ENCODE data around the gene SEC61B. TPM values are rescaled to one million over a fixed set of nuclear protein-coding genes. Genes with fewer than 3 reads are reported as not detected.

The SEC61B gene
- total RNA-seq, 1 experiment from 2014 or later = 125 TPM

GRCh38 chr9:99257723-99258389, 35.8 kb downstream of the SEC61B start:
- intact Hi-C loops (cut with micrococcal nuclease) = no loop called here
- no peak for TF ChIP-seq ELF1 (IDR thresholded peaks at IDR 0.05; ENCODE audit: borderline replicate concordance, low read depth)
- no TSS peak for BruUV-seq (replicated peaks)
- H3K79me2 ChIP-seq (ENCODE audit: insufficient read depth, low read length) = no peaks in the 10 kb centered on the region
- H2AFZ ChIP-seq (ENCODE audit: low read depth, low read length, poor library complexity, severe bottlenecking) = no peak overlapping the region
- no peaks in the 10 kb centered on the region for H3K9me3 ChIP-seq (ENCODE audit: control insufficient read depth in 1 of 2, insufficient read depth in 1 of 2, low read depth in 1 of 2, low read length in 2 of 2)
- no peak for ATAC-seq
- no peaks in the 10 kb centered on the region for H4K20me1 ChIP-seq (ENCODE audit: insufficient read depth)
- H3K9ac ChIP-seq (ENCODE audit: low read length) = no peak overlapping the region
- H3K4me1 ChIP-seq (ENCODE audit: control insufficient read depth in 1 of 2, insufficient read depth in 2 of 2, low read length in 2 of 2) = no peaks in the 10 kb centered on the region
- no peak overlapping the region for H3K4me2 ChIP-seq (ENCODE audit: low read length)
- H3K4me3 ChIP-seq (replicated peaks in 1 of 2; ENCODE audit: low read depth in 1 of 2, low read length in 2 of 2) = no peak overlapping the region
- no peak for DNase-seq (ENCODE audit: low read depth, low spot score)
- no peak overlapping the region for H3K27ac ChIP-seq (ENCODE audit: low read depth, low read length)
- ChIA-PET CTCF (interaction anchor here (0.7 kb wide), 1 partner anchor 73 kb away, joined by 3 read pairs; no protein-coding TSS in a partner anchor), POLR2A (no interaction called here), RAD21 (ENCODE audit: low non-redundant PET in 1 of 2, low total read pairs in 2 of 2, uncharacterized antibody in 2 of 2, unreplicated experiment in 2 of 2) (no interaction called here)
- no peaks in the 10 kb centered on the region for H3K36me3 ChIP-seq (ENCODE audit: control insufficient read depth in 1 of 2, insufficient read depth in 2 of 2, low read length in 2 of 2)
- H3K9me2 ChIP-seq (ENCODE audit: insufficient read depth) = no peaks in the 10 kb centered on the region
- no peaks in the 10 kb centered on the region for H3K27me3 ChIP-seq (ENCODE audit: insufficient read depth, low read length)

- H3K4me2 ChIP-seq (ENCODE audit: low read length) = no peak overlapping the region
- H3K9me2 ChIP-seq (ENCODE audit: insufficient read depth) = no peaks in the 10 kb centered on the region
- TF ChIP-seq JUND (IDR thresholded peaks at IDR 0.05) (no peak), RAD21 (IDR thresholded peaks at IDR 0.05; ENCODE audit: low read depth) (no peak), REST (IDR thresholded peaks at IDR 0.05; ENCODE audit: low read depth) (no peak), EGR1 (IDR thresholded peaks at IDR 0.05; ENCODE audit: low read depth) (no peak), ZNF274 (IDR thresholded peaks at IDR 0.05; ENCODE audit: low read depth, low read length) (no peak), EZH2phosphoT487 (IDR thresholded peaks at IDR 0.05; ENCODE audit: borderline replicate concordance) (no peak), POLR2AphosphoS5 (IDR thresholded peaks at IDR 0.05; ENCODE audit: low read depth, low read length) (no peak), EZH2 (IDR thresholded peaks at IDR 0.05) (no peak), POLR2A (IDR thresholded peaks at IDR 0.05; ENCODE audit: borderline replicate concordance, extremely low read depth, insufficient read depth, insufficient read length) (no peak), ELF1 (IDR thresholded peaks at IDR 0.05; ENCODE audit: borderline replicate concordance, low read depth) (no peak), SIN3A (IDR thresholded peaks at IDR 0.05; ENCODE audit: low read depth) (no peak), ZFX (IDR thresholded peaks at IDR 0.05) (no peak), CTCF (IDR thresholded peaks at IDR 0.05 in 2 of 3, conservative IDR thresholded peaks at IDR 0.05 in 1 of 3; ENCODE audit: borderline replicate concordance in 1 of 3, insufficient read depth in 1 of 3, low read depth in 2 of 3, low read length in 2 of 3) (no peak), MAX (IDR thresholded peaks at IDR 0.05) (no peak)
- no TSS peak for BruUV-seq (replicated peaks)
- intact Hi-C loops (cut with micrococcal nuclease) = no loop called here
- H3K36me3 ChIP-seq (ENCODE audit: control insufficient read depth in 1 of 2, insufficient read depth in 2 of 2, low read length in 2 of 2) = no peaks in the 10 kb centered on the region
- ATAC-seq = no peak
- no peaks in the 10 kb centered on the region for H3K79me2 ChIP-seq (ENCODE audit: insufficient read depth, low read length)
- H2AFZ ChIP-seq (ENCODE audit: low read depth, low read length, poor library complexity, severe bottlenecking) = no peak overlapping the region
- H3K9ac ChIP-seq (ENCODE audit: low read length) = no peak overlapping the region
- H3K4me1 ChIP-seq (ENCODE audit: control insufficient read depth in 1 of 2, insufficient read depth in 2 of 2, low read length in 2 of 2) = no peaks in the 10 kb centered on the region
- POLR2A ChIA-PET = no interaction called here
- no peaks in the 10 kb centered on the region for H4K20me1 ChIP-seq (ENCODE audit: insufficient read depth)
- CTCF ChIA-PET = interaction anchor here (1.1 kb wide), 1 partner anchor 1065 kb away, joined by 4 read pairs; no protein-coding TSS in a partner anchor
- H3K9me3 ChIP-seq (ENCODE audit: control insufficient read depth in 1 of 2, insufficient read depth in 1 of 2, low read depth in 1 of 2, low read length in 2 of 2) = no peaks in the 10 kb centered on the region
- RAD21 ChIA-PET (ENCODE audit: low non-redundant PET in 1 of 2, low total read pairs in 2 of 2, uncharacterized antibody in 2 of 2, unreplicated experiment in 2 of 2) = no interaction called here
- no peaks in the 10 kb centered on the region for H3K27me3 ChIP-seq (ENCODE audit: insufficient read depth, low read length)
- H3K4me3 ChIP-seq (replicated peaks in 1 of 2; ENCODE audit: low read depth in 1 of 2, low read length in 2 of 2) = no peak overlapping the region
- DNase-seq (ENCODE audit: low read depth, low spot score) = no peak
- no peak overlapping the region for H3K27ac ChIP-seq (ENCODE audit: low read depth, low read length)
Measured at GRCh38 chr9:99259231-99259918, 37.3 kb downstream of the SEC61B start.
